ENCODE results near the gene TNIK. TPM values are rescaled to one million over a fixed set of nuclear protein-coding genes. Genes with fewer than 3 reads are reported as not detected.

Gene TNIK
- total and polyA plus RNA-seq, 2 of the 13 experiments (the other 11 are each of a cell fraction or from before 2014, with no cell fraction given) = 0.15 to 0.22 TPM

- TF ChIP-seq FOXP1 (IDR thresholded peaks at IDR 0.05) = peak; percentile 99
- TF ChIP-seq FOXP1 (CRISPR knock-in tag; IDR thresholded peaks at IDR 0.05) = peak; percentile 99
- TF ChIP-seq HDAC1 (CRISPR knock-in tag; IDR thresholded peaks at IDR 0.05) = peak; percentile 96
- no peak for TF ChIP-seq SP4 (CRISPR knock-in tag; IDR thresholded peaks at IDR 0.05)
- no peak for TF ChIP-seq ZNF253 (CRISPR knock-in tag; IDR thresholded peaks at IDR 0.05; ENCODE audit: borderline replicate concordance)
- peak; percentile 66 for TF ChIP-seq ZHX1 (CRISPR knock-in tag; IDR thresholded peaks at IDR 0.05; ENCODE audit: low read depth)
- no peak for TF ChIP-seq ZNF251 (CRISPR knock-in tag; IDR thresholded peaks at IDR 0.05)
- peak; percentile 63; the same call in 1 of the 2 replicates for TF ChIP-seq RFXANK (CRISPR knock-in tag; IDR thresholded peaks at IDR 0.05)
- TF ChIP-seq HIC2 (CRISPR knock-in tag; IDR thresholded peaks at IDR 0.05; ENCODE audit: low read depth) = peak; percentile 71; the same call in 1 of the 2 replicates
- peak; percentile 93 for TF ChIP-seq ZBTB37 (CRISPR knock-in tag; IDR thresholded peaks at IDR 0.05)
- no peak for TF ChIP-seq U2AF2 (IDR thresholded peaks at IDR 0.05; ENCODE audit: low read depth, low read length)
- peak; percentile 98 for TF ChIP-seq DPF2 (CRISPR knock-in tag; IDR thresholded peaks at IDR 0.05; ENCODE audit: borderline replicate concordance, low read depth)
- TF ChIP-seq CENPX (CRISPR knock-in tag; IDR thresholded peaks at IDR 0.05) = no peak
- peak; percentile 99 for TF ChIP-seq REPIN1 (CRISPR knock-in tag; IDR thresholded peaks at IDR 0.05; ENCODE audit: borderline replicate concordance, low read depth)
- TF ChIP-seq ZNF235 (CRISPR knock-in tag; IDR thresholded peaks at IDR 0.05; ENCODE audit: borderline replicate concordance) = no peak
- TF ChIP-seq, protein P1, sequence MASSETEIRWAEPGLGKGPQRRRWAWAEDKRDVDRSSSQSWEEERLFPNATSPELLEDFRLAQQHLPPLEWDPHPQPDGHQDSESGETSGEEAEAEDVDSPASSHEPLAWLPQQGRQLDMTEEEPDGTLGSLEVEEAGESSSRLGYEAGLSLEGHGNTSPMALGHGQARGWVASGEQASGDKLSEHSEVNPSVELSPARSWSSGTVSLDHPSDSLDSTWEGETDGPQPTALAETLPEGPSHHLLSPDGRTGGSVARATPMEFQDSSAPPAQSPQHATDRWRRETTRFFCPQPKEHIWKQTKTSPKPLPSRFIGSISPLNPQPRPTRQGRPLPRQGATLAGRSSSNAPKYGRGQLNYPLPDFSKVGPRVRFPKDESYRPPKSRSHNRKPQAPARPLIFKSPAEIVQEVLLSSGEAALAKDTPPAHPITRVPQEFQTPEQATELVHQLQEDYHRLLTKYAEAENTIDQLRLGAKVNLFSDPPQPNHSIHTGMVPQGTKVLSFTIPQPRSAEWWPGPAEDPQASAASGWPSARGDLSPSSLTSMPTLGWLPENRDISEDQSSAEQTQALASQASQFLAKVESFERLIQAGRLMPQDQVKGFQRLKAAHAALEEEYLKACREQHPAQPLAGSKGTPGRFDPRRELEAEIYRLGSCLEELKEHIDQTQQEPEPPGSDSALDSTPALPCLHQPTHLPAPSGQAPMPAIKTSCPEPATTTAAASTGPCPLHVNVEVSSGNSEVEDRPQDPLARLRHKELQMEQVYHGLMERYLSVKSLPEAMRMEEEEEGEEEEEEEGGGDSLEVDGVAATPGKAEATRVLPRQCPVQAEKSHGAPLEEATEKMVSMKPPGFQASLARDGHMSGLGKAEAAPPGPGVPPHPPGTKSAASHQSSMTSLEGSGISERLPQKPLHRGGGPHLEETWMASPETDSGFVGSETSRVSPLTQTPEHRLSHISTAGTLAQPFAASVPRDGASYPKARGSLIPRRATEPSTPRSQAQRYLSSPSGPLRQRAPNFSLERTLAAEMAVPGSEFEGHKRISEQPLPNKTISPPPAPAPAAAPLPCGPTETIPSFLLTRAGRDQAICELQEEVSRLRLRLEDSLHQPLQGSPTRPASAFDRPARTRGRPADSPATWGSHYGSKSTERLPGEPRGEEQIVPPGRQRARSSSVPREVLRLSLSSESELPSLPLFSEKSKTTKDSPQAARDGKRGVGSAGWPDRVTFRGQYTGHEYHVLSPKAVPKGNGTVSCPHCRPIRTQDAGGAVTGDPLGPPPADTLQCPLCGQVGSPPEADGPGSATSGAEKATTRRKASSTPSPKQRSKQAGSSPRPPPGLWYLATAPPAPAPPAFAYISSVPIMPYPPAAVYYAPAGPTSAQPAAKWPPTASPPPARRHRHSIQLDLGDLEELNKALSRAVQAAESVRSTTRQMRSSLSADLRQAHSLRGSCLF (CRISPR knock-in tag; IDR thresholded peaks at IDR 0.05; ENCODE audit: borderline replicate concordance) = no peak
These were observed 415.1 kb downstream of the TNIK start (continued) for GRCh38 chr3:171044835-171045793.

Data from HepG2 (cell line).